GM18499 (cell line): ENCODE results near the gene DFFA.

ENCODE experiments used
- ATAC-seq: cut with Tn5 transposase; IDR thresholded peaks from one replicate; pipeline ENCODE4 v1.9.1; 2021; ENCODE audit warnings: moderate number of reproducible peaks; ENCODE audit not compliant: insufficient read depth, unreplicated experiment

The DFFA gene, protein sequence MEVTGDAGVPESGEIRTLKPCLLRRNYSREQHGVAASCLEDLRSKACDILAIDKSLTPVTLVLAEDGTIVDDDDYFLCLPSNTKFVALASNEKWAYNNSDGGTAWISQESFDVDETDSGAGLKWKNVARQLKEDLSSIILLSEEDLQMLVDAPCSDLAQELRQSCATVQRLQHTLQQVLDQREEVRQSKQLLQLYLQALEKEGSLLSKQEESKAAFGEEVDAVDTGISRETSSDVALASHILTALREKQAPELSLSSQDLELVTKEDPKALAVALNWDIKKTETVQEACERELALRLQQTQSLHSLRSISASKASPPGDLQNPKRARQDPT

DNA sequence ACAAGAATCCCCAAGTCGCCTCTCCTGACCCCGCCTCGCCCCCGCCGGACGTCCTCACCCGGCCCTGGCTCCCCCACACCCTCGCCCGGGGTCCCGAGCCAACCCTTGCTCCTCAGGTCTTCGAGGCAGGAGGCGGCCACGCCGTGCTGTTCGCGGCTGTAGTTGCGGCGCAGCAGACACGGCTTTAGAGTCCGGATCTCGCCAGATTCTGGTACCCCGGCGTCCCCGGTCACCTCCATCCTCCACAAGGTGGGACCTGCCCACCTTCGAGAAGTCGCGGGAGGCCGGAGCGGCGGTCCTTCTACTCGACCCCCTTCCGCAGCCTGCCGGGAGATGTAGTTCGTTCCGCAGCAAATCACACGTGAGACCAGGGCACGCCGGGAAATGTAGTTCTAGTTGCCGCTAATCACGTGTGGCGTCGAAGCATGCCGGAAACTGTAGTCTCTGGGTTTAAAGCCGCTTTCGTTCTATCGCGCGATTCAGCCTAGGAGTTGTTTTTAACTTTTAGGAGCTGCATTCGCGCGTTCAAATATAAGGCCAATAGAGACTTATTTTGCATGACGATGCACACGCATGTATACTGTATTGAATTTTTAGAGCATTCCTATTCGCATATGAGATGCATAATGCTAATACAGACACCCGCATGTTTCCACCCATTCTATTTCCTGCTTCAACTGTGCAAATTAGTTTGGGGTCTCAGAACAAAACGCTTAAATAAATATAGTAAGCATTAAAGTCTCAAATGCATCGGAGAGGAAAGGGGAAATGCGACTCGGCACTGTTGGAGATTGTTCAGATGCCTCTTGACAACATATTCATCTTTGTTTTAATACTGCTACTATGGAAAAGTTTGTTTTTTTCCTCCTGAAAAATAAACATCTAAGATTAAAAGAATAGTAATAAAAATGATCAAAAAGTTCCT, at the start of gene DFFA:
TSS of gene DFFA (minus strand) at position 310 of the 925 bp plus-strand sequence. CDS start at position 239, 71 bp downstream.
- ATAC-seq = peak; percentile 70

DNA sequence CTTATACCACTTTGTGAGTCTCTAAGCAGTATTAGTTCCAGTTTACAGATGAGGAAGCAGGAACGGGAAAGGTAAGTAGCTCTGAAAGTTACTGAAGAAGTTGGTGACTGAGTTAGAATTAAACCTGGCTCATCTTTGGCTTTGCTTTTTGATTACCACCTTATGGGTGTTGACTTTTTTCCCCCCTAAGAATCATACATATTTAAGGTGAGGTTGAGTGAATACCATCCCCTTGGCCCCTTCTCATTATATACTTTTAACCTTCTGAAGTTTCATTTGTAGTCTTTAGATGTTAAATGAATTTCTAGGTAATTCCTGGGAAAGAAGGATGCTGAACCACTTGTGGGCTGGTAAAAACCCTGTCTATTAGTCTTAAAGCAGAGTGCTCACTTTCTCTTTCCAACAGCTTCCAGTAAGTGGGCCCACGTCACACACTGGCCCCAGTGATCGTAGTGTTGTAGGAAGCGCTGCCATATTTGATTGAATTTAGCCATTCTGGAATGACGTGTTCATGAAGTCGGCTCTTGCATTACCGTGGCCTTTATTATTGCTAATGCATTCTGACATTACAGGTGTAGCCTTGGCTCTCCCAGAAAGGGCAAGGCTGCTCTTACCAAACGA, 49.3 kb upstream of the DFFA start:
- ATAC-seq = no peak

DNA sequence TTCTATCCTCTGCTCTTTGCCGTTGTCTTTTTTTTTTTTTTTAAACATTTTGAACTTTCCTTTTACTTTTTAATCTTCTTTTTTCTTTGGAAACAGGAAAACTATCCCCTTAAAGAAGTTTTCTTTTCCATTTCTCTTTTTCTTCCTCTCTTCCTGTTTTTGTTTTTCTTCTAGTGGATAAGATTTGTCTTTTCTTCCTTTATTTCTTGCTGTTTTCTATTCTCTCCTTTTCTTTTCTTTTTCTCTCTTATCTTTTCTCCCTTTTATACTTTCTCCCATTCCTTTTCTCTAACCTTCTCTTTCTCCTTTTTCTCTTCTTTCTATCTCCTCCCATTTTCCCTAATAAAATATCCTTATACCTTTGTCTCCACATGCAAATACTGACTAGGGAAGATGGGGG, 48.6 kb upstream of the DFFA start:
- no peak for ATAC-seq

DNA sequence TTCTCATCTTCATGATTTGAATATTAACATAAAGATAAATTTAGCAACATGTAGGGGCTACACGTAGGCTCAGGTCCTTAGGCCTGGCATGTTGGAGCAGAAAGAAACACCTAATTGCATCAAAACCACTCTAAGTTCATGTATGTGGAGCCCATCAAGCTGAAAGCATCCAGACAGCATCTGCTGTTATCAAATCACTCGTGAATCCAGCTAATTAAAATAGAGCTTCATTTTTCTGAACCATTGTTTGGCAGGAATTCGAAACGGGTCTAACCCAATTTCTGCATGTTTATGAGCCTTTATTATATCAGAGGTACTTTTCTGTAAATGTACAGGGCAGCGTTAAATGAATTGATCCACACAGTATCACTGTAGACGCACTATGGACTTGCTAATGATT, 48.2 kb upstream of the DFFA start:
- no peak for ATAC-seq

DNA sequence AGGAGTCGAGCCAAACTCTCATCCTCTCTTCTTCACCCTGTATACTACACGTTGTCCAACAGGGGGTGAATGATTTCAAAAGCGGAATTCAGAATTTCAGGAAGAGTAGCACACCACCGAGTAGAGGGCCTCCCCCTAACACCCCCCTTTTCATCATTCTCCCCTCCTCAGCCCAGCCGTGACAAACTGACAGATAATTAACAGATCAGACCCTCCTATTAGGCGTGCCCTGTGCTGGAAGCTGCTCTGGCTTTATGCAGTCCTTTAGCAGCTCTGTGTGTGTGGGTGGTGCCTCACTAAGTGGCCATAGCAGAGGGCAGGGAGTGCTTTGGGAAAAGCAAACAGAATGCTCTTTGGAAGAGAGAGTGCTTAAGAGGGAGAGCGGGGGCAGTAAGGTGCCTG, 46.7 kb upstream of the DFFA start:
- no peak for ATAC-seq

DNA sequence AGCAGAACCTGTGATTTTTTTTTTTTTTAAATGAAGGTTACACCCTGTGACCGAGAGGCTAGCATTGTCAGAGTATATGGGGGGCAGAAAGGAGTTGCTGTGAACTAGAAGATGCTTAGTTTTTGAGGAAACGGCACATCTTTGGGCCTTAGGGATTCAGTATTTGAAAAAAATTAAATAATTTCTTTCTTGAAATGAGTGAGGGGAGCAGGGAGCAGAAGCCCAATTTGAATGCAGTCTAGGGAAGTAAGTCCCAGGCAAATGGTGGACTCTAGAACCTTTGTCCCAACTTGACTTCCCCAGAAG, 45.3 kb upstream of the DFFA start:
- no peak for ATAC-seq

DNA sequence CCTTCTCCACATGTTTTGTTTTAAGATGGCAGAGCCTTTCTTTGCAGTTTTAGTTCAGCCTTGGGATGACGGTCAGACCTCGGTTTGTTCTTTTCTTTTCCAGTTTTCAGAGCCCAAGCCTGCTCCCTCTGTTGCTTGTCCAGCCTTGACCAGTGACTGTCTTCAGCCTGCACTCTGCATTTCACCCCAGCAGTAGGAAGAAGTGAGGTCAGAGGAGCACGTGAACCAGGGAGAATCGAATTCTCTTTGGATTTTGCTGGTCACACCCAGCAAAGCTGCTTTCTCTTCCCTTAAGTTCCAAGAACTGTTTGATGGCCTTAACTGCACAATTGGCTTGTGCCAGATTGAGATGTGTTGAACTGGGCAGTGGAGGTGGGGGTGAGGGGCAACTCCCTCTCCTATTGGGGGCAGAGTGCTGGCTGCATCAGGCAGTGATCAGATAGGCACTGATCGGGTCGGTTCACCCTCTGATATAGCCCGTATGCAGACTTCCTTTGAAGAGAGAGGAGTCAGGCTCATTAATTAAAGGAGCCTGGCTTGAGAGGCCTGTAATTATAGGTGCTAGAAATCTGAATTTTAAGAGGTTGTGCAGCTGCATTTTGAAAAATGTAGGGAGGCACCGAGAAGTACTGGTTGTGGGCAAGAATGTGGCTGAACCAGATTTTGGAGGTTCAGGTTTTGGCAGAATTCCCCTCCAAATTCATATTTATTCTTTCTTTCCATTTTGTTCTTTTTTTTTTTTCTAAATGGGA, 44.8 kb upstream of the DFFA start:
- ATAC-seq = no peak

DNA sequence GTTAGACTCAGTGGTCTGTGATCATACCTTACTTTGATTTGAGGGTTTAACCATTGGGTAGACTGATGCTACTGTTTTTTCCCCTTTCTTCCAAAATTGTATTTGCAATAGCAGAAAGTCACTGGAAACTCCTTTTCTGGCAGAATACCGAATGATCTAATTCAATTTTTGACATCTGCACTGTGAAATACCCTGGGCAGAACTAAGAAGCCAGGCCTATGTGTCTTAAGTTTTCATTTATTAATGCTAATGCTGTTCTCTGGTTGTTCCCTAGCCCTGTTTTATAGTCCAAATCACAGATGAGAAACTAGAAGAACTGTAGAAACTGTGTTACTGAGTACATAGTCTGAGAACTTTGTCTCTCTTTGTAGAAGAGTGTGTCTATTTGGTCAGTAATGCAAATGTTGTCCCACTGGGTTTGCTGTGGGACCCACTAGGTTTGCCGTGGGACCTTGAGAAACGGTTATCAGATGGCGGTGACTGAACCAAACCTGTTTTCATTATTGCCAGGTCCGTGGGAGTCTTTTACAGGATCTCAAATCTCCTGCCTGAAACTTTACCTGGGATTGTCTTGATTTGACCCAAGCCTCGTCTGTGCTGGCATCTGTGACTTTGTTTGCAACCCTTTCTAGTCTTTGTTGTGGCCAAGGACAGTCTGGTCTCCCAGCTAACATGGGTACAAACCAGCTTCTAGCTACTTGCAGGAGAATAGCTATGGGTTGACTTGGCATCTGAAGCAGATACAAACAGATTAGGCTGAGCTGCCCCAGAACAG, 43.8 kb upstream of the DFFA start:
- no peak for ATAC-seq

DNA sequence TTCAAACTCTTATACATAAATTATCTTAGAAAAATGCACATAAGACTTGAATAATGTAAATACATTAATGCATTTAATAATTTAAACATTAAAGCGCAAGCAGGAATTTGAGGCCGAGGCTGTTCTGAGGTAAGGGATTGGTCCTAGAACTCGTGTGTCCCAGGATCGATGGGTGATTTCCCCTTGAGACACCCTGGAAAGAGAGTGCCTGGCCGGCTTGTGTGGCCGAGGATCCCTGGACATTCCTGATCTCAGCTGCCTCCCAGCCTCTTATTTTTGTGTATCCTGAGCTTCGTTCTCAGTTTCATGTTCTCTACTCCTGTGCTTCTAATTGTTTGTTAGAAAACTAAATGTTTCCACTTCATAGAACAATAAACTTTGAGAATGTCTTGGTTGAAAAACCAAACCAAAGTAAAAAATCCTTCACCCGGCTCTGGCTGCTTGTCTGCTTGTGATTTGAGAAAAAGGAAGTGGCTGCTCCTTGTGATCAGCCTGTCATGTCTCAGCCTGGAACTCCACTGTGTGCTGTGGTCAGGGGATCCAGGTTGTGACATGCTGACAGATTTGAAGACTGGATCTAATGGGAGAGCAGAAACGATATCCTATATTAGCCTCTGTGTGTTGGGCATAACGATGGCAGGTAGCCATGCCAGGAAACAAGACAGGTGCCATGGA, 43.1 kb upstream of the DFFA start:
- ATAC-seq = no peak

DNA sequence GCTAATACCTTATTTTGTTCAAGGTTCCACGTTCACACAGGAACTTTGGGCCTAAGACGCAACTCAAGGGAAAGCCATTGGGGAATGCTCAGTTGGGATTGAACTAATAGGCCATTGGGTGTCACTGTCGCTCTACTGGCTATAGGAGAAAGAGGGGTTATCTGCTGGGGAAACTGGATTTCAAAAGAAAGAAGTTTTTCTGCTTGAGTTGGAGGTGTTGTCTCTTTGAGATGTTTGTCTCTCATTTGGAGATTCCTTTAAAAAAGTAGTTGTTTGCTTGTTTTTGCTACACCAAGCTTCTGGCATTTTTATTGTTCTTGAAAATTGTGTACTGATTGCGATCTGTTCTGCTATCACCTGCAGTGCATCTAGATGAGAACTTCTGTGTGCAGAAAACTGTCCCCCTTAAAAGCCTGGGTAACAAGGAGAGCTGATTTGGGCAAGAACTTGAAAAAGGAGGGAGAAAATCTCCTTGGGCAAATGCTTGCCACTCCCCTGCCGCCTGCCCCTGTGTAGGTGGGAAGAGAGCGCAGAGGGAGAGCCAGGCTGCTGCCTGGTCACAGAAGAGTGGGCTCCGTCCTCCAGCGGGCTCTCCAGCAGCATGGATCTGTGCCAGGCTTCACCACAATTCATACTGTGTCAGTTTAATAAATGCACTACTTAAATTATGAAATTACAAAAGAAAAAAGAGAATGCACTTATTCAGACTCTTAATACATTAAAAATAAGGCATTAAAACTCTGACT, 42.3 kb upstream of the DFFA start:
- ATAC-seq = no peak

DNA sequence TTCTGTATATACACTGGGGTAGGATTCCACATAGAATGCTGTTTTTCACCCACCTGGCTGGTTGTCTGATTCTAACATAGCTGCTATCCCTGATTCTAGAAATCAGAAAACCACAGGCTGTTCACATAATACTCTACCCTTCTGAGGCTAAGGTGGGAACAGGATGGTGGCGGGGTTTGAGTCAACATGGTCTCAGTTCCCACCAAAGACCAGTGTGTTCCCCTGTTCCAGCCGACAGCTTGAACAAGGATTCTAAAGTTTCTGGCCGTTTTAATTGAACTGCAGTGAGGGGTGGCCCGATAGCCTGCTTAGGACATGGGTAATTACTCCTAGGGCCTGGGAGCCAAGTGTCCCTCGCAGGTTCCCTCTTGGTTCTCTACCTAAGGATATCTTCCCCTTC, 40.9 kb upstream of the DFFA start:
- no peak for ATAC-seq

DNA sequence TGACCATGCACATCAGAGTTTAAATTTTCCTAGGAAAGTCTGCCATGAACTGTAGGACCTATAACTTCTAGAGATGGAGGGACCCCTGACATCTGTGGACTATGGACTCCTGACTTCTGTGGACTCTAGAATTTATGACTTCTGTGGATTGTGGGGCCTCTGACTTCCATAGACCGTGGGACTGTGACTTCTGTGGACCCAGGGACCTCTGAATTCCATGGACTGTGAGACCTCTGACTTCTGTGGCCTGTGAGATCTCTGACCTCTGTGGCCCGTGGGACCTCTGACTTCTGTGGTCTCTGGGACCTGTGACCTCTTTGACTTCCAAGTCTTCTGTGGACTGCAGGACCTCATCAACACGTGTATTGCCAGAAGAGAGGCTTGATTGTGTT, 39.2 kb upstream of the DFFA start:
- ATAC-seq = no peak

DNA sequence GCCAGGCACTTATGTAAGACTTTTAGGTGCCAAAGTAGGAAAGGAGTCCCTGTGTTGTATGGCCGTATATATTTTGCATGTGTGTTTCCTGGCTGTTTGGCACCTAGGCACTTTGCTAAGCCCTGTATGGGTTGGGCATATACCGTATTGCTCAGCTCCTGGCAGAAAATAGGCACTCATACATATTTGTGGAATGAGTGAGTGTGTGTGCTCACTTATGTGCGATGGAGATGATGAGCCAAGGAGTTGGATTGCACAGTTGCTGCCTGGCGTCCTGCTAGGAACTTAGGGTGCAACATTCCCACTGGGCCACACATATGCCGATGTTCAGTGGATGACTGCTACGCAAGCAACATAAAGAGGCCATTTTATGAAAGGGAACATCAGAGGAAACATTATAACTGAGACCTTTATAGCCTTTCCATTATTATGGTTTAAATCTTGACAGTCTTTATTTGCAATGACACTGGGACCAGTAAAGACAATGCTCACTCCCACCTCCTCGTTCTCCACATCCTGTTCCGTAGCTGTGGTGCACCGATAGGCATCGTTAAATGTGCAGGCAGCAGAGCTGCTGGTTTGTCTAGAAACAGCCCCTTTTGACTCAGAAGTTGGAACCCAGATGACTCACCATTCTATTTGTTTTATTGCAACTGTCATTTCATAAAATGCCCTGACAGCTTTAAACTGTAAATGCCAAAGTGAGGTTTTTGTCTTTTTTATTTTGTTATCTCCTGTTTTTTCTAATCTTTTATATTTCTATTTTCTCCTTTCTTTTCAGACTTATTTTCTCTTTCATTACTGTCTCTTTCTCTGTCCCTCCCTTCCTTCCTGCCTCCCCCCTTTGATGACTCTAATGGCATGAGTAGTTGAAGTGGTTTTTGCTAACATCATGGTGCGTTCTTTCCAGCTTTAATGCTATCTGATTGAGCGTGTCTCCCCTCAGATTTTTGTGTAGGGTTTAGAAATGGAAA, 38.5 kb upstream of the DFFA start:
- ATAC-seq = peak; percentile 78

DNA sequence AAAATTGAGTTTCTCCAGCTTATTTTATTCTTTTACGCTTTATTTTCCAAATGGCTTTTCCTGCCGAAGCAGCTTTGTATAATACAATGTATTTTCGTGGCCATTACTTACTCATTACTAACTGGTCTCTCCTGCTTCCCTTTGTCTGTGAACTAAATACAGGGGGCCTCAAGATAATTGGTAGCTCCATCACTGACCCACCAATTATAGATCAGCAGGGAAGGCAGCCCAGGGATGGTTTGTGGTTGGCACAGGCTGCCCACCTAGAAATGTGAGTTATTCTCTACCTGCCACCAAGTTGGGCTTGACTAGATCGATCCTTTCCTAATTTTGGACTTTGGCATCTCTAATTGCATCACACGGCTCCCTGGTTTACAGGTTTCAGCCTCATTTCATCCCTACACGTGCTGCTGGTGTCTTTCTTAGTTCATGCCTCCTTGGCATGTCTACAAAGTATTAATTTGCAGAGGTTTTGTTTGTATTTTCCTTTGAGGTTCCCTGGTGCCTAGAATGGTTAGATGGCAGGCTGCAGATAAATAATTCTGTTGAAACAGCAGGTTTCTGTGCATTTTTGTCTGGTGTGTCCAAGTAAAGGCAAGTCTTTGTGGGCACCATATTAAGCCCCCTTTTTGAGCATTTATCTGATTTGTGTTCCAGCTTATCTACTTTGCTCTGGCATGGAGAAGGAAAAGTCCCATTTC, 37.6 kb upstream of the DFFA start:
- ATAC-seq = no peak

DNA sequence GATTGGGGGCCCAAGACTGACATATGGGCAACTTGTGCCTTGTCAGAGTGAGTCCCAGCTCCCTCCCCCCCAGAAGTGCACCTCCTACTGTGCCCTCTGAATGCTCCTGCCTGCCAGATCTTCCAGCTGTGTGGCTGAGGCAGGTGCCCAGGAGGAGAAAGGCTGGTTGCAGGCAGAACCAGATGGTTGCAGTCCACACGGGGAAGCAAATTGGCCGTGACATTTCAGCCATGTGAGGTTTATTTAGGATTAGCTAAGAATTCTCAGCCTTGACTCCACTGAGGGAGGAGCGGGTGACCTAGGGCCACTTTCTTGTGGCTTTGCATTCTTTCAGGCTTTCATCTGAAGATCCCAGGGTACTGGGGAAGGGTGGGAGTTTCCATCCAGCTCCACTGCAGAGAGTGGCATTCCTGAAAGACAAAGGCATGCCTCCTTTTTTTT, 36.2 kb upstream of the DFFA start:
- no peak for ATAC-seq

DNA sequence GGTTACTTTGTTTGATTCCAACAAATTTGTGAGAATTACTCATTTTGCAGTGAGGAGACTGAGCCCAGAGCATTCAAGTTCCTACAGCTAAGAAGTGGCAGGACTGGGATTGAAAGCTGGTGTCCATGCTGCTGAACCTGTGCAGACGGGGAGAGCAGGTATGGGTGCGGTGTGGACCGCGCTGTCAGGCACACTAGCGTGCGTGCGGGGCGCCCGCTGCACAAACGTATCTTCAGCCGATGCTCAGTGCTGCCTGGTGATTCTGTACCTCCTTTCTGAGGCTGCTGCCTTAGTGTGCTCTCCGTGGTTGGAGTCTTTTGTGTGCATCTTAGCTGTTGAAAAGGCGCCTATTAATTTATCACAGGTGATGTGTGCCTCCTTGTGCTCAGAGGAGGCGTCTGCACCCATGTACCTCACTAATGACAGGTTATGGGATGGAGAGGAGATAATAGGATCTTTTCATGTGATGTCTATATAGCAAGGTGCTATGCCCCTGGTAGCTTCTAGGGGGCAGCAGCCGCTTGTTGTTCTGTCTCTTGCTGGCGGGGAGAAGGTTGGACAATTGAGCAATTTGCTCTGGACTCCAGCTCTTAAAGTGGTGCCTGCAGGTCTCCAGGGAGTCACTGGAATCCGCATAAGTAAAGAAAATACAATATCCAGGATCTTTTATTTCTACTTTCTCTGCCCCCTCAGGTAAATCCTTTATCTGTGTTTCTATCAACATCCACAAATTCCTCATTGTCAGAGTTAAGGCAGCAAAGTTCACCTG, 35.0 kb upstream of the DFFA start:
- ATAC-seq = no peak
